Keratinocyte (primary cell): ENCODE results near the gene ITGB5. TPM values are rescaled to one million over a fixed set of nuclear protein-coding genes. Genes with fewer than 3 reads are reported as not detected.

Source experiments
- DNase-seq: peaks from one replicate; pipeline ENCODE4 v3.0.0-alpha.2; 2011; ENCODE audit warnings: low read depth, missing footprints, low spot score
- FAIRE-seq: peaks from 2 replicates; lab custom pipeline; 2011; peaks lifted over from hg19 to GRCh38; lab: Jason Lieb, UNC
- H2AFZ ChIP-seq: 2 replicates; pipeline ENCODE4 v1.6.0; 2012; ENCODE audit warnings: low read length, control low read depth, inconsistent platforms; ENCODE audit not compliant: control insufficient read depth
- H3K27ac ChIP-seq: 2 replicates; pipeline ENCODE4 v1.5.1; 2011; ENCODE audit warnings: low read length; ENCODE audit not compliant: control insufficient read depth, insufficient read depth
- H3K27me3 ChIP-seq: 3 replicates; pipeline ENCODE4 v1.6.0; 2011; ENCODE audit warnings: low read length; ENCODE audit not compliant: control insufficient read depth, insufficient read depth; ENCODE audit errors: extremely low read depth
- H3K36me3 ChIP-seq, 2 experiments: 2 replicates in 1 of 2; 3 replicates in 1 of 2; pipeline ENCODE4 v1.5.1; 2011; ENCODE audit warnings: low read length in 2 of 2, mild to moderate bottlenecking in 1 of 2; ENCODE audit not compliant: control insufficient read depth in 2 of 2, insufficient read depth in 2 of 2; ENCODE audit errors: extremely low read depth in 1 of 2
- H3K4me1 ChIP-seq: 3 replicates; pipeline ENCODE4 v1.5.1; 2011; ENCODE audit warnings: low read length; ENCODE audit not compliant: control insufficient read depth, insufficient read depth; ENCODE audit errors: extremely low read depth
- H3K4me2 ChIP-seq: 3 replicates; pipeline ENCODE4 v1.6.0; 2011; ENCODE audit warnings: low read depth, low read length; ENCODE audit not compliant: control insufficient read depth, insufficient read depth; ENCODE audit errors: extremely low read depth
- H3K4me3 ChIP-seq, 3 experiments: fragments of 200-600 bp in 1 of 3; sonication (generic) in 1 of 3; 2 replicates in 2 of 3; 3 replicates in 1 of 3; pipeline ENCODE4 v1.5.1; 2011 to 2016; ENCODE audit warnings: low read length in 3 of 3, mild to moderate bottlenecking in 3 of 3, control low read depth in 2 of 3, inconsistent platforms in 1 of 3, low read depth in 1 of 3, mixed read lengths in 1 of 3, mixed run types in 1 of 3, moderate library complexity in 1 of 3; ENCODE audit not compliant: control insufficient read depth in 2 of 3, insufficient read depth in 2 of 3; ENCODE audit errors: extremely low read depth in 1 of 3
- H3K79me2 ChIP-seq: 2 replicates; pipeline ENCODE4 v1.6.0; 2012; ENCODE audit warnings: low read length; ENCODE audit not compliant: control insufficient read depth, insufficient read depth
- H3K9ac ChIP-seq: 3 replicates; pipeline ENCODE4 v1.6.0; 2011; ENCODE audit warnings: low read length; ENCODE audit not compliant: control insufficient read depth, insufficient read depth; ENCODE audit errors: extremely low read depth
- H3K9me1 ChIP-seq: 3 replicates; pipeline ENCODE4 v1.6.0; 2011; ENCODE audit warnings: low read length; ENCODE audit not compliant: control insufficient read depth, insufficient read depth; ENCODE audit errors: extremely low read depth
- H3K9me3 ChIP-seq: 2 replicates; pipeline ENCODE4 v1.5.1; 2012; ENCODE audit warnings: low read depth, low read length; ENCODE audit not compliant: control insufficient read depth
- H4K20me1 ChIP-seq: 3 replicates; pipeline ENCODE4 v1.6.0; 2011; ENCODE audit warnings: low read length; ENCODE audit not compliant: control insufficient read depth, insufficient read depth; ENCODE audit errors: extremely low read depth
- EZH2 ChIP-seq: IDR thresholded peaks from one replicate; pipeline ENCODE4 v1.6.1; 2012; ENCODE audit warnings: inconsistent platforms, mild to moderate bottlenecking, low read length, moderate library complexity
- dilution Hi-C: fragments of 300-500 bp; cut with MboI; formaldehyde crosslinking; loops from one replicate; pipeline ENCODE4 v1.7.0; 2020; ENCODE audit warnings: low sequenced_read_pairs; ENCODE audit not compliant: extremely low pct_ligation_motif_present
- polyA plus RNA-seq, 5 experiments: library from polyadenylated mRNA; depleted of rRNA in 3 of 5; stranded (reverse) in 3 of 5; stranded (forward) in 1 of 5; unstranded in 1 of 5; fragments of >200 nt; gene quantifications; 1 replicate in 1 of 5; 2 replicates in 3 of 5; 3 replicates in 1 of 5; pipeline versions ENCODE4 v1.2.1 to v1.2.3, GENCODE V29; 2011 to 2012; ENCODE audit warnings: missing spikeins in 2 of 5, low read depth in 1 of 5, low replicate concordance in 1 of 5
- TF ChIP-seq, protein P1 (sequence below), 3 experiments: IDR thresholded peaks in 1 of 3; conservative IDR thresholded peaks in 1 of 3; optimal IDR thresholded peaks in 1 of 3; 2 replicates in 2 of 3; 3 replicates in 1 of 3; pipeline versions ENCODE3 to v1.5.1; 2011; ENCODE audit warnings: low read length in 3 of 3, mild to moderate bottlenecking in 3 of 3, moderate library complexity in 2 of 3, control low read depth in 1 of 3, inconsistent platforms in 1 of 3; ENCODE audit not compliant: insufficient read depth in 2 of 3; ENCODE audit errors: extremely low read depth in 1 of 3

ITGB5 gene
- polyA plus RNA-seq, 1 donor (not counting 4 experiments of a cell fraction or from before 2014, with no cell fraction given): 136 TPM

DNA sequence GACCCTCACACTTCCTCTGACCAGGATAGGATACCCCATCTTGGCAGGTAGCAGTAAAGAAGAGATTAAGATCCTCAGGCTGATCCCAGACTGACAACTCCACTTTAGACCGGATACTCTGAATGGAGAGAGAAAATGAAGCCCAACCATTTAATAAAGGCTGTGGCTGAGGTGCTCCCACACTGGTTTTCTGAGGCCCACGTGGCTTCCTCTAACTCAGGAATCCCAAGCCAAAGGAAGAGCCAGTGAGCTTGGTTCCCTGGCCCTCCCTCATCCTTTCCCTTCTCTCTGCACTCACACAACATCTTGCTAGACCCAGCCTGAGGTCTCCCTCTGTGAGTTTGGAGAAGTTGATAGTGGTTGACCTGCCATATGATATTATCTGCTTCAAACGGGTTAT lies 78.1 kb downstream of the ITGB5 start:
- H3K79me2 ChIP-seq: no peaks in the 10 kb centered on the region
- H3K9me3 ChIP-seq: no peaks in the 10 kb centered on the region
- no peaks in the 10 kb centered on the region for H4K20me1 ChIP-seq
- H2AFZ ChIP-seq: no peak overlapping the region
- H3K27me3 ChIP-seq: no peaks in the 10 kb centered on the region
- H3K36me3 ChIP-seq: peaks cover 0 to 3% of the 10 kb centered on the region in 2 experiments
- H3K9me1 ChIP-seq: no peaks in the 10 kb centered on the region
- H3K4me3 ChIP-seq: no peak overlapping the region
- FAIRE-seq (no peak), DNase-seq (no peak)
- H3K4me2 ChIP-seq: no peak overlapping the region
- no peak overlapping the region for H3K9ac ChIP-seq
- H3K4me1 ChIP-seq: peaks cover 20% of the 10 kb centered on the region
- dilution Hi-C loops: no loop called here
- TF ChIP-seq, protein P1, sequence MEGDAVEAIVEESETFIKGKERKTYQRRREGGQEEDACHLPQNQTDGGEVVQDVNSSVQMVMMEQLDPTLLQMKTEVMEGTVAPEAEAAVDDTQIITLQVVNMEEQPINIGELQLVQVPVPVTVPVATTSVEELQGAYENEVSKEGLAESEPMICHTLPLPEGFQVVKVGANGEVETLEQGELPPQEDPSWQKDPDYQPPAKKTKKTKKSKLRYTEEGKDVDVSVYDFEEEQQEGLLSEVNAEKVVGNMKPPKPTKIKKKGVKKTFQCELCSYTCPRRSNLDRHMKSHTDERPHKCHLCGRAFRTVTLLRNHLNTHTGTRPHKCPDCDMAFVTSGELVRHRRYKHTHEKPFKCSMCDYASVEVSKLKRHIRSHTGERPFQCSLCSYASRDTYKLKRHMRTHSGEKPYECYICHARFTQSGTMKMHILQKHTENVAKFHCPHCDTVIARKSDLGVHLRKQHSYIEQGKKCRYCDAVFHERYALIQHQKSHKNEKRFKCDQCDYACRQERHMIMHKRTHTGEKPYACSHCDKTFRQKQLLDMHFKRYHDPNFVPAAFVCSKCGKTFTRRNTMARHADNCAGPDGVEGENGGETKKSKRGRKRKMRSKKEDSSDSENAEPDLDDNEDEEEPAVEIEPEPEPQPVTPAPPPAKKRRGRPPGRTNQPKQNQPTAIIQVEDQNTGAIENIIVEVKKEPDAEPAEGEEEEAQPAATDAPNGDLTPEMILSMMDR (optimal IDR thresholded peaks at IDR 0.05 in 1 of 3, IDR thresholded peaks at IDR 0.05 in 1 of 3, conservative IDR thresholded peaks at IDR 0.05 in 1 of 3; ENCODE audit: extremely low read depth in 1 of 3, insufficient read depth in 2 of 3, low read length in 3 of 3): no peak
- TF ChIP-seq EZH2: no peak
- H3K27ac ChIP-seq: no peak overlapping the region

DNA sequence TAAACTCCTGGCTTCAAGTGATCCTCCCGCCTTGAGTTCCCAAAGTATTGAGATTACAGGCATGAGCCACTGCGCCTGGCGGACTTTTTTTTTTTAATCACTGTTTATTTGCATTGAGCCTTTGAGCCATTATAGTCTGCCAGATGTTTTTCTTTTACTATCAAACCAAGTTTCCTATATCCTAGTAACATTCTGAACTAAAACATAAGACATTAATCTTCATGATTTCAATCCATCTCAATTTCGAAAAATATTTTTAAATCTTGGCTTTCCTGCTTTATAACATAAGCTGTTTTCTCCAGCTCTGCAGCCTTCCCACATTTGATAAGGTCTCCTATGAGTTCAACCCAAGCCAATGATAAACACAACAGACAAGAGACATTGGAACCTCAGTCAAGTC lies 81.5 kb downstream of the ITGB5 start:
- Histone ChIP-seq H3K27me3 (no peaks in the 10 kb centered on the region), H3K27ac (no peak overlapping the region), H4K20me1 (no peaks in the 10 kb centered on the region), H3K4me2 (no peak overlapping the region), H3K9me3 (no peaks in the 10 kb centered on the region), H3K4me1 (peaks cover 13% of the 10 kb centered on the region), H3K9ac (no peak overlapping the region), H3K9me1 (no peaks in the 10 kb centered on the region), H3K36me3 (peaks cover 10 to 14% of the 10 kb centered on the region in 2 experiments), H3K4me3 (no peak overlapping the region), H2AFZ (no peak overlapping the region), H3K79me2 (no peaks in the 10 kb centered on the region)
- FAIRE-seq (no peak), DNase-seq (no peak)
- dilution Hi-C loops: no loop called here
- TF ChIP-seq, protein P1 (optimal IDR thresholded peaks at IDR 0.05 in 1 of 3, IDR thresholded peaks at IDR 0.05 in 1 of 3, conservative IDR thresholded peaks at IDR 0.05 in 1 of 3; ENCODE audit: extremely low read depth in 1 of 3, insufficient read depth in 2 of 3, low read length in 3 of 3): no peak
- TF ChIP-seq EZH2: no peak
